Measurements from ENCODE around the gene KIDINS220. TPM values are rescaled to one million over a fixed set of nuclear protein-coding genes. Genes with fewer than 3 reads are reported as not detected.

KIDINS220 gene
- total and polyA plus RNA-seq, 2 of the 13 experiments (the other 11 are each of a cell fraction or from before 2014, with no cell fraction given), result 25.2 to 32.3 TPM

DNA sequence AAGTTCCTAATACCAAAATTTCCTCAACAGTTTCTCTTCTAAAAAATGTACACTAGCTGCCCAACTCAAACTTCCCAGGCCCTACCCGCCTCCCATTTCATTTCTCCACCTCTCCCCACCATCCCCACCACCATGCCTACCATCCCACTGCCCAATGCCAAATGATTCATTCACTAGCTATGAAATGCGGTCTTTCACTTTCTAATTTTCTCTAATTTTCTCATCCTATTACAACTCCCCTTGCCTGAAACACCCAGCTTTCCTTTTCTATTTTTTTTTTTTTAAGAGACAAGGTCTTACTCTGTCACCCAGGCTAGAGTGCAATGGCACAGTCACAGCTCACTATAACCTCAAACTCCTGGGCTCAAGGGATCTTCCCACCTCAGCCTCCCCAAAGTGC, 38.4 kb downstream of the KIDINS220 start:
- no peak for DNase-seq (ENCODE audit: low spot score)
- FAIRE-seq, result no peak
- Histone ChIP-seq H3K4me3 (replicated peaks in 1 of 3; ENCODE audit: insufficient read depth in 1 of 3, low read depth in 2 of 3, low read length in 3 of 3) (no peak overlapping the region), H2AFZ (ENCODE audit: low read length) (no peak overlapping the region), H3K9ac (ENCODE audit: insufficient read depth, low read depth, low read length) (no peak overlapping the region), H3K4me2 (ENCODE audit: low read depth, low read length) (no peak overlapping the region), H3K27ac (ENCODE audit: extremely low read length, insufficient read depth, low read length) (no peak overlapping the region), H4K20me1 (ENCODE audit: insufficient read depth, low read length) (no peaks in the 10 kb centered on the region), H3K4me1 (ENCODE audit: insufficient read depth, low read length) (peaks cover 4% of the 10 kb centered on the region; the same call in 1 of the 2 replicates), H3K27me3 (ENCODE audit: control insufficient read depth in 1 of 2, insufficient read depth in 2 of 2, low read length in 2 of 2) (no peaks in the 10 kb centered on the region), H3K79me2 (ENCODE audit: insufficient read depth, low read length) (no peaks in the 10 kb centered on the region), H3K9me3 (ENCODE audit: low read length) (no peaks in the 10 kb centered on the region), H3K36me3 (replicated peaks in 1 of 2; ENCODE audit: control insufficient read depth in 1 of 2, insufficient read depth in 2 of 2, low read length in 2 of 2) (peaks cover 24 to 67% of the 10 kb centered on the region in 2 experiments)
- in situ Hi-C loops (cut with HindIII; ENCODE audit: extremely low pct_ligation_motif_present, low pct_unique_long_range_greater_than_20kb) (no loop called here), intact Hi-C loops (cut with micrococcal nuclease; ENCODE audit: unreplicated experiment) (no loop called here)
- ATAC-seq, result no peak
- TF ChIP-seq KDM6A (CRISPR knock-in tag; IDR thresholded peaks at IDR 0.05; ENCODE audit: low read depth) (no peak), ZNF224 (CRISPR knock-in tag; IDR thresholded peaks at IDR 0.05) (no peak), KDM5A (IDR thresholded peaks at IDR 0.05; ENCODE audit: borderline replicate concordance, low read length) (no peak), MTA1 (CRISPR knock-in tag; IDR thresholded peaks at IDR 0.05; ENCODE audit: borderline replicate concordance) (no peak)
- no TSS peak for BruUV-seq (replicated peaks)
- WGBS (ENCODE audit: low lambda C conversion rate), result 95% methylated on average over 2 of the region's 2 CpGs
- ChIA-PET CTCF (ENCODE audit: low intra/inter-chr PET ratio, low total read pairs) (no interaction called here), POLR2A (no interaction called here)

DNA sequence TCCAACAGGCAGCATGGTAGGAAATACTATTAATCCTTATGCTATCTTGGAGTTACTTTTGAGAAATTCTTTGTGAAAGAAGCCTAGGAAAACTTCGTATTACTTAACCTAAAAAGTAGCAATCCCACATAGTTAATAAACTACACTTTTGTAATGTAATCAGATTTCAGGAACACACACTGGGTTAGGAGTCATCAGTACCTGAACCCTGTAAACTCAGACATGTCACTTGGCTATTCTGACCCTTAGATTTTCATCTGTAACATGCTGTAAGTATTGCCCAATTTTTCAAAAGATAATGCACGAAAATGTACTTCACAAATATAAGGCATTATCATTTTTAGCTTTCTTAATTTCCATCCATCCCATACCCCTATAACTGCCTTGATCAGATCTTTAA, 39.0 kb downstream of the KIDINS220 start:
- ChIA-PET CTCF (ENCODE audit: low intra/inter-chr PET ratio, low total read pairs) (no interaction called here), POLR2A (no interaction called here)
- Histone ChIP-seq H3K27me3 (ENCODE audit: control insufficient read depth in 1 of 2, insufficient read depth in 2 of 2, low read length in 2 of 2) (no peaks in the 10 kb centered on the region), H3K27ac (ENCODE audit: extremely low read length, insufficient read depth, low read length) (no peak overlapping the region), H3K4me3 (replicated peaks in 1 of 3; ENCODE audit: insufficient read depth in 1 of 3, low read depth in 2 of 3, low read length in 3 of 3) (no peak overlapping the region), H3K9me3 (ENCODE audit: low read length) (no peaks in the 10 kb centered on the region), H3K4me1 (ENCODE audit: insufficient read depth, low read length) (no peaks in the 10 kb centered on the region), H3K36me3 (replicated peaks in 1 of 2; ENCODE audit: control insufficient read depth in 1 of 2, insufficient read depth in 2 of 2, low read length in 2 of 2) (peaks cover 26 to 71% of the 10 kb centered on the region in 2 experiments), H3K4me2 (ENCODE audit: low read depth, low read length) (no peak overlapping the region), H3K79me2 (ENCODE audit: insufficient read depth, low read length) (no peaks in the 10 kb centered on the region), H3K9ac (ENCODE audit: insufficient read depth, low read depth, low read length) (no peak overlapping the region), H4K20me1 (ENCODE audit: insufficient read depth, low read length) (no peaks in the 10 kb centered on the region), H2AFZ (ENCODE audit: low read length) (no peak overlapping the region)
- intact Hi-C loops (cut with micrococcal nuclease; ENCODE audit: unreplicated experiment) (no loop called here), in situ Hi-C loops (cut with HindIII; ENCODE audit: extremely low pct_ligation_motif_present, low pct_unique_long_range_greater_than_20kb) (no loop called here)
- BruUV-seq (replicated peaks), result no TSS peak
- DNase-seq (ENCODE audit: low spot score), result no peak
- ATAC-seq, result no peak
- no peak for FAIRE-seq
- WGBS (ENCODE audit: low lambda C conversion rate), result 89% methylated on average over 2 of the region's 2 CpGs
- TF ChIP-seq ZNF33A (CRISPR knock-in tag; IDR thresholded peaks at IDR 0.05; ENCODE audit: borderline replicate concordance) (no peak), PAX8 (CRISPR knock-in tag; IDR thresholded peaks at IDR 0.05; ENCODE audit: borderline replicate concordance) (no peak), CCAR2 (optimal IDR thresholded peaks at IDR 0.05; ENCODE audit: low read depth, low read length) (no peak), ZFY (CRISPR knock-in tag; IDR thresholded peaks at IDR 0.05) (no peak), NR2C2 (CRISPR knock-in tag; IDR thresholded peaks at IDR 0.05; ENCODE audit: borderline replicate concordance) (no peak), SIX1 (CRISPR knock-in tag; IDR thresholded peaks at IDR 0.05; ENCODE audit: borderline replicate concordance) (no peak), KLF16 (CRISPR knock-in tag; IDR thresholded peaks at IDR 0.05) (no peak)
- TF ChIP-seq, protein P1, sequence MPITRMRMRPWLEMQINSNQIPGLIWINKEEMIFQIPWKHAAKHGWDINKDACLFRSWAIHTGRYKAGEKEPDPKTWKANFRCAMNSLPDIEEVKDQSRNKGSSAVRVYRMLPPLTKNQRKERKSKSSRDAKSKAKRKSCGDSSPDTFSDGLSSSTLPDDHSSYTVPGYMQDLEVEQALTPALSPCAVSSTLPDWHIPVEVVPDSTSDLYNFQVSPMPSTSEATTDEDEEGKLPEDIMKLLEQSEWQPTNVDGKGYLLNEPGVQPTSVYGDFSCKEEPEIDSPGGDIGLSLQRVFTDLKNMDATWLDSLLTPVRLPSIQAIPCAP (CRISPR knock-in tag; IDR thresholded peaks at IDR 0.05; ENCODE audit: low read depth), result no peak
- TF ChIP-seq, protein P2, sequence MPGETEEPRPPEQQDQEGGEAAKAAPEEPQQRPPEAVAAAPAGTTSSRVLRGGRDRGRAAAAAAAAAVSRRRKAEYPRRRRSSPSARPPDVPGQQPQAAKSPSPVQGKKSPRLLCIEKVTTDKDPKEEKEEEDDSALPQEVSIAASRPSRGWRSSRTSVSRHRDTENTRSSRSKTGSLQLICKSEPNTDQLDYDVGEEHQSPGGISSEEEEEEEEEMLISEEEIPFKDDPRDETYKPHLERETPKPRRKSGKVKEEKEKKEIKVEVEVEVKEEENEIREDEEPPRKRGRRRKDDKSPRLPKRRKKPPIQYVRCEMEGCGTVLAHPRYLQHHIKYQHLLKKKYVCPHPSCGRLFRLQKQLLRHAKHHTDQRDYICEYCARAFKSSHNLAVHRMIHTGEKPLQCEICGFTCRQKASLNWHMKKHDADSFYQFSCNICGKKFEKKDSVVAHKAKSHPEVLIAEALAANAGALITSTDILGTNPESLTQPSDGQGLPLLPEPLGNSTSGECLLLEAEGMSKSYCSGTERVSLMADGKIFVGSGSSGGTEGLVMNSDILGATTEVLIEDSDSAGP (CRISPR knock-in tag; IDR thresholded peaks at IDR 0.05; ENCODE audit: borderline replicate concordance), result no peak
- TF ChIP-seq, protein P3, sequence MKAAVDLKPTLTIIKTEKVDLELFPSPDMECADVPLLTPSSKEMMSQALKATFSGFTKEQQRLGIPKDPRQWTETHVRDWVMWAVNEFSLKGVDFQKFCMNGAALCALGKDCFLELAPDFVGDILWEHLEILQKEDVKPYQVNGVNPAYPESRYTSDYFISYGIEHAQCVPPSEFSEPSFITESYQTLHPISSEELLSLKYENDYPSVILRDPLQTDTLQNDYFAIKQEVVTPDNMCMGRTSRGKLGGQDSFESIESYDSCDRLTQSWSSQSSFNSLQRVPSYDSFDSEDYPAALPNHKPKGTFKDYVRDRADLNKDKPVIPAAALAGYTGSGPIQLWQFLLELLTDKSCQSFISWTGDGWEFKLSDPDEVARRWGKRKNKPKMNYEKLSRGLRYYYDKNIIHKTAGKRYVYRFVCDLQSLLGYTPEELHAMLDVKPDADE (CRISPR knock-in tag; IDR thresholded peaks at IDR 0.05), result no peak
- TF ChIP-seq, protein P4, sequence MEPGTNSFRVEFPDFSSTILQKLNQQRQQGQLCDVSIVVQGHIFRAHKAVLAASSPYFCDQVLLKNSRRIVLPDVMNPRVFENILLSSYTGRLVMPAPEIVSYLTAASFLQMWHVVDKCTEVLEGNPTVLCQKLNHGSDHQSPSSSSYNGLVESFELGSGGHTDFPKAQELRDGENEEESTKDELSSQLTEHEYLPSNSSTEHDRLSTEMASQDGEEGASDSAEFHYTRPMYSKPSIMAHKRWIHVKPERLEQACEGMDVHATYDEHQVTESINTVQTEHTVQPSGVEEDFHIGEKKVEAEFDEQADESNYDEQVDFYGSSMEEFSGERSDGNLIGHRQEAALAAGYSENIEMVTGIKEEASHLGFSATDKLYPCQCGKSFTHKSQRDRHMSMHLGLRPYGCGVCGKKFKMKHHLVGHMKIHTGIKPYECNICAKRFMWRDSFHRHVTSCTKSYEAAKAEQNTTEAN (CRISPR knock-in tag; conservative IDR thresholded peaks at IDR 0.05), result no peak

Measured in HepG2 (cell line).